Endodermal cell (in vitro differentiated cells): ENCODE measurements around the gene DNMBP. TPM values are rescaled to one million over a fixed set of nuclear protein-coding genes. Genes with fewer than 3 reads are reported as not detected.
"Not testable (repeated sequence)": the region's sequence is repeated elsewhere in the genome, so short reads cannot be mapped to it uniquely, and the experiment has no call there.

Source experiments
- DNase-seq: peaks from one replicate; pipeline ENCODE4 v3.0.0-alpha.2; 2017
- H3K27ac ChIP-seq: 2 replicates; pipeline ENCODE4 v1.5.1; 2013; ENCODE audit warnings: mild to moderate bottlenecking, low read depth, low read length, moderate library complexity
- H3K27me3 ChIP-seq: 2 replicates; pipeline ENCODE4 v1.6.1; 2013; ENCODE audit warnings: mild to moderate bottlenecking, low read length, moderate library complexity; ENCODE audit not compliant: insufficient read depth, control insufficient read depth, poor library complexity, severe bottlenecking
- H3K36me3 ChIP-seq: 2 replicates; pipeline ENCODE4 v1.7.0; 2013; ENCODE audit warnings: mild to moderate bottlenecking, low read length, moderate library complexity; ENCODE audit not compliant: control insufficient read depth, insufficient read depth
- H3K4me1 ChIP-seq: one replicate; pipeline ENCODE4 v1.7.0; 2013; ENCODE audit warnings: low read length; ENCODE audit not compliant: control insufficient read depth, insufficient read depth
- H3K4me3 ChIP-seq: 2 replicates; pipeline ENCODE4 v1.5.1; 2013; ENCODE audit warnings: mild to moderate bottlenecking, low read length, moderate library complexity
- H3K9ac ChIP-seq: 2 replicates; pipeline ENCODE4 v1.6.1; 2013; ENCODE audit warnings: mild to moderate bottlenecking, low read length, moderate library complexity; ENCODE audit not compliant: poor library complexity, severe bottlenecking; ENCODE audit errors: extremely low read depth
- H3K9me3 ChIP-seq: 2 replicates; pipeline ENCODE4 v1.6.1; 2013; ENCODE audit warnings: mild to moderate bottlenecking, low read length, moderate library complexity; ENCODE audit not compliant: control insufficient read depth
- H3K27ac Mint-ChIP-seq: 2 replicates; pipeline ENCODE4 v1.8.0; 2020; ENCODE audit warnings: mixed read lengths
- H3K27me3 Mint-ChIP-seq: 2 replicates; pipeline ENCODE4 v1.8.0; 2021; ENCODE audit warnings: mild to moderate bottlenecking, mixed read lengths; ENCODE audit not compliant: insufficient read depth
- H3K36me3 Mint-ChIP-seq: 2 replicates; pipeline ENCODE4 v1.8.0; 2020; ENCODE audit warnings: low read depth, mixed read lengths
- H3K4me1 Mint-ChIP-seq: 2 replicates; pipeline ENCODE4 v1.8.0; 2020; ENCODE audit warnings: mixed read lengths
- H3K4me3 Mint-ChIP-seq: 2 replicates; pipeline ENCODE4 v1.8.0; 2020; ENCODE audit warnings: mild to moderate bottlenecking, moderate library complexity, mixed read lengths
- H3K9me3 Mint-ChIP-seq: 2 replicates; pipeline ENCODE4 v1.8.0; 2020; ENCODE audit warnings: mild to moderate bottlenecking, mixed read lengths
- CTCF ChIP-seq: fragments of 200-600 bp; sonication (generic); conservative IDR thresholded peaks from 2 replicates; pipeline ENCODE4 v1.5.0; 2021; ENCODE audit warnings: antibody characterized with exemption, mild to moderate bottlenecking
- WGBS, 2 experiments: methylation state at CpG; one replicate each; pipeline versions ENCODE4 v1.1.5 to v1.1.7; 2013; ENCODE audit warnings: missing lambda C conversion rate in 2 of 2, mixed read lengths in 1 of 2; ENCODE audit not compliant: insufficient coverage in 1 of 2, insufficient read length in 1 of 2; 5-methylcytosine and 5-hydroxymethylcytosine counted together
- total RNA-seq, 2 donors: library from RNA; stranded (reverse); fragmentation: NEBNext Ultra II Directional in 1 of 2; extraction: Animal tissue kit (Norgen Biotek cat#: 25700) in 1 of 2; gene quantifications; 2 replicates in 1 of 2; 3 replicates in 1 of 2; pipeline ENCODE4 v1.2.1, GENCODE V29; 2021

Gene DNMBP
- total RNA-seq, 2 donors from 2014 or later, result 45.4 to 85.4 TPM

GRCh38 chr10:99906470-99906869, 103.3 kb downstream of the DNMBP start:
- H3K36me3 ChIP-seq, result peaks cover 65% of the 10 kb centered on the region

GRCh38 chr10:99905971-99906370, 103.8 kb downstream of the DNMBP start:
- Histone ChIP-seq H3K9me3 (no peaks in the 10 kb centered on the region), H3K36me3 (peaks cover 69% of the 10 kb centered on the region), H3K27me3 (no peaks in the 10 kb centered on the region), H3K9ac (no peak overlapping the region), H3K4me1 (no peaks in the 10 kb centered on the region), H3K4me3 (no peak overlapping the region), H3K27ac (no peak overlapping the region)
- Mint-ChIP-seq H3K4me1 (no peaks in the 10 kb centered on the region), H3K27ac (no peak overlapping the region), H3K36me3 (peaks cover 77% of the 10 kb centered on the region), H3K27me3 (no peaks in the 10 kb centered on the region), H3K9me3 (no peaks in the 10 kb centered on the region), H3K4me3 (no peak overlapping the region)
- 95 to 100% methylated on average over 3 of the region's 3 CpGs for WGBS, 2 experiments
- no peak for TF ChIP-seq CTCF
- DNase-seq, result no peak

More at GRCh38 chr10:99906470-99906869, 103.3 kb downstream of the DNMBP start:
- Mint-ChIP-seq H3K27me3 (no peaks in the 10 kb centered on the region), H3K9me3 (no peaks in the 10 kb centered on the region), H3K4me1 (peaks cover 2% of the 10 kb centered on the region), H3K4me3 (no peak overlapping the region), H3K36me3 (peaks cover 75% of the 10 kb centered on the region), H3K27ac (no peak overlapping the region)
- Histone ChIP-seq H3K4me3 (no peak overlapping the region), H3K27ac (no peak overlapping the region), H3K9me3 (no peaks in the 10 kb centered on the region), H3K27me3 (no peaks in the 10 kb centered on the region), H3K4me1 (no peaks in the 10 kb centered on the region), H3K9ac (no peak overlapping the region)
- no peak for TF ChIP-seq CTCF
- WGBS, 2 experiments, result 88 to 89% methylated on average over 6 to 9 of the region's 9 CpGs
- no peak for DNase-seq

- Mint-ChIP-seq H3K36me3 (peaks cover 77% of the 10 kb centered on the region), H3K4me3 (no peak overlapping the region), H3K9me3 (peaks cover 6% of the 10 kb centered on the region), H3K27me3 (no peaks in the 10 kb centered on the region), H3K27ac (no peak overlapping the region), H3K4me1 (peaks cover 6% of the 10 kb centered on the region)
- no peak overlapping the region for H3K4me3 ChIP-seq
- no peaks in the 10 kb centered on the region for H3K27me3 ChIP-seq
- H3K36me3 ChIP-seq, result peaks cover 78% of the 10 kb centered on the region
- H3K9me3 ChIP-seq, result peaks cover 3% of the 10 kb centered on the region
- DNase-seq, result no peak
- H3K27ac ChIP-seq, result no peak overlapping the region
- no peak overlapping the region for H3K9ac ChIP-seq
- H3K4me1 ChIP-seq, result no peaks in the 10 kb centered on the region
- WGBS, 2 experiments, result 91 to 95% methylated on average over 8 to 9 of the region's 9 CpGs
- TF ChIP-seq CTCF, result no peak
Observed at GRCh38 chr10:99895867-99896266, 113.9 kb downstream of the DNMBP start.

GRCh38 chr10:99895066-99895465, 114.7 kb downstream of the DNMBP start:
- H3K9ac ChIP-seq, DNase-seq, H3K4me3 Mint-ChIP-seq, H3K4me1 ChIP-seq, H3K4me3 ChIP-seq, H3K27me3 Mint-ChIP-seq, H3K27me3 ChIP-seq, H3K27ac Mint-ChIP-seq, H3K4me1 Mint-ChIP-seq, H3K27ac ChIP-seq: not testable (repeated sequence)
- peaks cover 78% of the 10 kb centered on the region for H3K36me3 ChIP-seq
- 94 to 96% methylated on average over 8 to 9 of the region's 9 CpGs for WGBS, 2 experiments
- peaks cover 82% of the 10 kb centered on the region for H3K36me3 Mint-ChIP-seq
- peaks cover 11% of the 10 kb centered on the region for H3K9me3 ChIP-seq
- peaks cover 13% of the 10 kb centered on the region for H3K9me3 Mint-ChIP-seq
